Hindlimb muscle (tissue), 1 donor: ENCODE measurements around the gene UBE2H. TPM values are rescaled to one million over a fixed set of nuclear protein-coding genes. Genes with fewer than 3 reads are reported as not detected.
"Not testable (repeated sequence)": the region's sequence is repeated elsewhere in the genome, so short reads cannot be mapped to it uniquely, and the experiment has no call there.

Experiments
- DNase-seq: peaks from one replicate; pipeline ENCODE4 v3.0.0-alpha.2; 2013
- polyA plus RNA-seq: library from polyadenylated mRNA; unstranded; fragments of 120-200 nt; gene quantifications from one replicate; pipeline ENCODE4 v1.2.1, GENCODE V29; 2013; ENCODE audit not compliant: insufficient read length

The UBE2H gene
- polyA plus RNA-seq, 1 donor, result 99.4 TPM

GRCh38 chr7:129907122-129907736, 45.5 kb downstream of the UBE2H start:
- DNase-seq, result no peak

- DNase-seq, result no peak
Measured at GRCh38 chr7:129906700-129907099, 46.1 kb downstream of the UBE2H start.

- no peak for DNase-seq
Measured at GRCh38 chr7:129903935-129904334, 48.8 kb downstream of the UBE2H start.

- DNase-seq, result no peak
Measured at GRCh38 chr7:129902788-129903422, 49.9 kb downstream of the UBE2H start.

GRCh38 chr7:129898502-129899160, 54.1 kb downstream of the UBE2H start:
- no peak for DNase-seq

- DNase-seq, result no peak
Measured at GRCh38 chr7:129898007-129898406, 54.8 kb downstream of the UBE2H start.

- no peak for DNase-seq
Measured at GRCh38 chr7:129896568-129897382, 56.0 kb downstream of the UBE2H start.

GRCh38 chr7:129894184-129894583, 58.6 kb downstream of the UBE2H start:
- DNase-seq, result not testable (repeated sequence)

GRCh38 chr7:129890090-129890489, 62.7 kb downstream of the UBE2H start:
- DNase-seq, result no peak

- DNase-seq, result no peak
Measured at GRCh38 chr7:129889133-129889844, 63.5 kb downstream of the UBE2H start.

GRCh38 chr7:129887865-129888264, 64.9 kb downstream of the UBE2H start:
- no peak for DNase-seq

GRCh38 chr7:129886818-129887186, 66.0 kb downstream of the UBE2H start:
- no peak for DNase-seq

- no peak for DNase-seq
Measured at GRCh38 chr7:129886167-129886817, 66.5 kb downstream of the UBE2H start.

- DNase-seq, result no peak
Measured at GRCh38 chr7:129884495-129884894, 68.3 kb downstream of the UBE2H start.

- no peak for DNase-seq
Measured at GRCh38 chr7:129883151-129883550, 69.6 kb downstream of the UBE2H start.

- DNase-seq, result no peak
Measured at GRCh38 chr7:129882531-129882930, 70.2 kb downstream of the UBE2H start.

- no peak for DNase-seq
Measured at GRCh38 chr7:129877146-129877792, 75.5 kb downstream of the UBE2H start.

GRCh38 chr7:129875745-129876411, 76.9 kb downstream of the UBE2H start:
- no peak for DNase-seq

- no peak for DNase-seq
Measured at GRCh38 chr7:129875160-129875559, 77.6 kb downstream of the UBE2H start.

- DNase-seq, result no peak
Measured at GRCh38 chr7:129874722-129875121, 78.0 kb downstream of the UBE2H start.

- DNase-seq, result no peak
Measured at GRCh38 chr7:129872054-129872453, 80.7 kb downstream of the UBE2H start.
